ENCODE results near the gene TMEM18. TPM values are rescaled to one million over a fixed set of nuclear protein-coding genes. Genes with fewer than 3 reads are reported as not detected.

TMEM18 gene
- total RNA-seq, 2 experiments from 2014 or later, result 25.6 to 26.3 TPM

DNA sequence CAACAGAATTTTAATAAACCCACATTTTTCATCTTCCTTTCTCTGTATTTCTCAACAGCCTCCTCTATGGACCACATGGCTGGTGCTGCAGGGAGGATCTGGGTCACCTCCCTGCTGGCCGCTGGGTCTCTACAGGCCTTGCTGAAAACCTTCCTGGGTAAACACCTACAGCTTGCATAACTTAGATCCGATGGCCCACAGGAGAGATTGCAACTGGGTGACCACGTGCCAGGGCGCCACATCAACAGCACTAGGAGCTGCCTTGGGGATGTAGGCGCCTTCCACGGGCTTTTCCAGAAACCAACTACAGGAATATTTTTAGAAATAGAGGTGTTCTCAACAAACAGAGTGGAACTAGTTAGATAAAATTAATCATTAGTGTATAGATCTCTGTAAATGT is 19.4 kb downstream of the TMEM18 start:
- CTCF ChIA-PET, result no interaction called here
- no peak overlapping the region for H3K27ac Mint-ChIP-seq

DNA sequence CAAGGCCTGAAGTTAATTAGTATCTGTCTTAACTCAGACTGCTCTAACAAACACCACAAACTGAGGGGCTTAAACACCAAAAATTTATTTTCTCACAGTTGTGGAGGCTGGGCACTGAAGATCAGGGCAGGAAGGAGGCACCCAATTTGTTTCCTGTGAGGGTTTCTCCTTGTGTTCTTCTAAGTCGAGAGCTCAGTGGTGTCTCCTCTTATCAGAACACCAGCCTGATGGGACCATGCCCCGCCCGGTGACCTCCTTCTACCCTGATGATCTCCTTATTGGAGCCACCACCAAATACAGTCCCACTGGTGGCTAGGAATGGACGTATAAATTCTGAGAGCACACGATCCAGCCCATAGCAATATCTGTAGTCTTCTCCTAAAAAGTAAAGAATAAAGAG is 20.5 kb downstream of the TMEM18 start:
- H3K9me3 ChIP-seq (ENCODE audit: control insufficient read depth in 1 of 2, insufficient read depth in 1 of 2, low read length in 2 of 2), result peaks cover 0 to 3% of the 10 kb centered on the region in 2 experiments

More for the DNA sequence above, 19.4 kb downstream of the TMEM18 start:
- H3K27me3 Mint-ChIP-seq, result no peaks in the 10 kb centered on the region
- H3K36me3 Mint-ChIP-seq (ENCODE audit: low read depth), result no peaks in the 10 kb centered on the region
- H3K4me3 Mint-ChIP-seq, result no peak overlapping the region
- POLR2A ChIA-PET, result no interaction called here
- H3K27ac ChIP-seq (ENCODE audit: low read depth in 1 of 2, low read length in 2 of 2), result no peak overlapping the region
- H3K4me3 ChIP-seq (ENCODE audit: low read length), result no peak overlapping the region
- peaks cover 76% of the 10 kb centered on the region for H3K4me1 Mint-ChIP-seq (ENCODE audit: low read depth)
- DNase-seq, result no peak
- intact Hi-C loops (cut with DNase I, micrococcal nuclease), result no loop called here
- no peak for ATAC-seq (ENCODE audit: poor library complexity)
- H3K9me3 ChIP-seq (ENCODE audit: control insufficient read depth in 1 of 2, insufficient read depth in 1 of 2, low read length in 2 of 2), result peaks cover 0 to 3% of the 10 kb centered on the region in 2 experiments
- H3K36me3 ChIP-seq (ENCODE audit: insufficient read depth, low read length), result no peaks in the 10 kb centered on the region
- no peaks in the 10 kb centered on the region for H3K27me3 ChIP-seq (ENCODE audit: control insufficient read depth in 1 of 2, insufficient read depth in 2 of 2, low read length in 2 of 2)
- peaks cover 38% of the 10 kb centered on the region for H3K4me1 ChIP-seq (ENCODE audit: insufficient read depth, low read length)
- TF ChIP-seq, protein P1, sequence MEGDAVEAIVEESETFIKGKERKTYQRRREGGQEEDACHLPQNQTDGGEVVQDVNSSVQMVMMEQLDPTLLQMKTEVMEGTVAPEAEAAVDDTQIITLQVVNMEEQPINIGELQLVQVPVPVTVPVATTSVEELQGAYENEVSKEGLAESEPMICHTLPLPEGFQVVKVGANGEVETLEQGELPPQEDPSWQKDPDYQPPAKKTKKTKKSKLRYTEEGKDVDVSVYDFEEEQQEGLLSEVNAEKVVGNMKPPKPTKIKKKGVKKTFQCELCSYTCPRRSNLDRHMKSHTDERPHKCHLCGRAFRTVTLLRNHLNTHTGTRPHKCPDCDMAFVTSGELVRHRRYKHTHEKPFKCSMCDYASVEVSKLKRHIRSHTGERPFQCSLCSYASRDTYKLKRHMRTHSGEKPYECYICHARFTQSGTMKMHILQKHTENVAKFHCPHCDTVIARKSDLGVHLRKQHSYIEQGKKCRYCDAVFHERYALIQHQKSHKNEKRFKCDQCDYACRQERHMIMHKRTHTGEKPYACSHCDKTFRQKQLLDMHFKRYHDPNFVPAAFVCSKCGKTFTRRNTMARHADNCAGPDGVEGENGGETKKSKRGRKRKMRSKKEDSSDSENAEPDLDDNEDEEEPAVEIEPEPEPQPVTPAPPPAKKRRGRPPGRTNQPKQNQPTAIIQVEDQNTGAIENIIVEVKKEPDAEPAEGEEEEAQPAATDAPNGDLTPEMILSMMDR (IDR thresholded peaks at IDR 0.05), result no peak
- H3K9me3 Mint-ChIP-seq, result no peaks in the 10 kb centered on the region

DNA sequence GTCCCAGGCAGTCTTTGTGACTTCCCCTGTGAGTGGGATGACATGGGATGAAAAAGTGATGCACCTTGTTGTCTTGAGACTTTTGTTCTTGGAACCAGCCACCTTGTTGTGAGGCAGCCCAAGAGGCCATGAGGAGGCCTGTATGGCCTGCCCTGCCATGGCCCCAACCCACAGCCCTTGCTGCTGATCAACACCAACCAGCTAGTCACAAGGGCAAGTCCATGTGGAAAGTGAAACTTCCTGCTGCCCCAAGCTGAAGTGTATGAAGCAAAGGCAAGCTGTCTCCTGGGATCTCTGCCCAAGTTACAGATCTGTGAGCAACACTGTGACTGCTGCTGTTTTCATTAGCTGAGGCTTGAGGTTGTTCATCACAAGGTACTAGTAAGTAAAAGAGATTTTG is 21.6 kb downstream of the TMEM18 start:
- H3K27me3 Mint-ChIP-seq, result no peaks in the 10 kb centered on the region
- no peaks in the 10 kb centered on the region for H3K36me3 Mint-ChIP-seq (ENCODE audit: low read depth)
- H3K4me3 ChIP-seq (ENCODE audit: low read length), result no peak overlapping the region
- peak overlapping the region; percentile 9 for H3K4me3 Mint-ChIP-seq
- ChIA-PET POLR2A (no interaction called here), CTCF (no interaction called here)
- TF ChIP-seq, protein P1 (IDR thresholded peaks at IDR 0.05), result no peak
- ATAC-seq (ENCODE audit: poor library complexity) (no peak), DNase-seq (no peak)
- peaks cover 0 to 3% of the 10 kb centered on the region in 2 experiments for H3K9me3 ChIP-seq (ENCODE audit: control insufficient read depth in 1 of 2, insufficient read depth in 1 of 2, low read length in 2 of 2)
- no peaks in the 10 kb centered on the region for H3K36me3 ChIP-seq (ENCODE audit: insufficient read depth, low read length)
- no peaks in the 10 kb centered on the region for H3K27me3 ChIP-seq (ENCODE audit: control insufficient read depth in 1 of 2, insufficient read depth in 2 of 2, low read length in 2 of 2)
- H3K9me3 Mint-ChIP-seq, result no peaks in the 10 kb centered on the region
- intact Hi-C loops (cut with DNase I, micrococcal nuclease), result no loop called here
- no peak overlapping the region for H3K27ac ChIP-seq (ENCODE audit: low read depth in 1 of 2, low read length in 2 of 2)
- peaks cover 26% of the 10 kb centered on the region for H3K4me1 ChIP-seq (ENCODE audit: insufficient read depth, low read length)
- peaks cover 65% of the 10 kb centered on the region for H3K4me1 Mint-ChIP-seq (ENCODE audit: low read depth)
- peak overlapping the region; percentile 59 for H3K27ac Mint-ChIP-seq

More for the DNA sequence above, 20.5 kb downstream of the TMEM18 start:
- no peaks in the 10 kb centered on the region for H3K9me3 Mint-ChIP-seq
- peak overlapping the region; percentile 36 for H3K4me3 Mint-ChIP-seq
- DNase-seq (peak in 1 of 14 experiments; percentile 38), ATAC-seq (ENCODE audit: poor library complexity) (peak; percentile 67)
- H3K27me3 Mint-ChIP-seq, result no peaks in the 10 kb centered on the region
- intact Hi-C loops (cut with DNase I, micrococcal nuclease), result no loop called here
- peak overlapping the region; percentile 59 for H3K27ac Mint-ChIP-seq
- TF ChIP-seq, protein P1 (IDR thresholded peaks at IDR 0.05), result no peak
- Histone ChIP-seq H3K27ac (ENCODE audit: low read depth in 1 of 2, low read length in 2 of 2) (no peak overlapping the region), H3K4me1 (ENCODE audit: insufficient read depth, low read length) (peaks cover 33% of the 10 kb centered on the region), H3K36me3 (ENCODE audit: insufficient read depth, low read length) (no peaks in the 10 kb centered on the region), H3K4me3 (ENCODE audit: low read length) (no peak overlapping the region), H3K27me3 (ENCODE audit: control insufficient read depth in 1 of 2, insufficient read depth in 2 of 2, low read length in 2 of 2) (no peaks in the 10 kb centered on the region)
- no peaks in the 10 kb centered on the region for H3K36me3 Mint-ChIP-seq (ENCODE audit: low read depth)
- peaks cover 71% of the 10 kb centered on the region for H3K4me1 Mint-ChIP-seq (ENCODE audit: low read depth)
- POLR2A ChIA-PET, result interaction anchor here (0.8 kb wide), 2 partner anchors 20 to 273 kb away, joined by 4 read pairs; partner anchors contain the start of gene TMEM18
- CTCF ChIA-PET, result no interaction called here
